ENCODE data around the gene UBE4B. TPM values are rescaled to one million over a fixed set of nuclear protein-coding genes. Genes with fewer than 3 reads are reported as not detected.

UBE4B gene
- total RNA-seq, 1 experiment from 2014 or later, result 44.7 TPM

GRCh38 chr1:10031461-10031860, 1.3 kb upstream of the UBE4B start:
- no peak overlapping the region for H2AFZ ChIP-seq (ENCODE audit: low read depth, low read length, poor library complexity, severe bottlenecking)
- no peak overlapping the region for H3K4me3 ChIP-seq (replicated peaks in 1 of 2; ENCODE audit: low read depth in 1 of 2, low read length in 2 of 2)
- H3K27me3 ChIP-seq (ENCODE audit: insufficient read depth, low read length), result no peaks in the 10 kb centered on the region
- BruUV-seq (replicated peaks), result no TSS peak
- ATAC-seq, result no peak
- H3K9me2 ChIP-seq (ENCODE audit: insufficient read depth), result no peaks in the 10 kb centered on the region
- intact Hi-C loops (cut with micrococcal nuclease), result no loop called here
- no peak for DNase-seq (ENCODE audit: low read depth, low spot score)
- H3K4me2 ChIP-seq (ENCODE audit: low read length), result peak overlapping the region; percentile 28
- H3K9me3 ChIP-seq (ENCODE audit: control insufficient read depth in 1 of 2, insufficient read depth in 1 of 2, low read depth in 1 of 2, low read length in 2 of 2), result no peaks in the 10 kb centered on the region
- no peak overlapping the region for H3K9ac ChIP-seq (ENCODE audit: low read length)
- ChIA-PET POLR2A (no interaction called here), RAD21 (ENCODE audit: low non-redundant PET in 1 of 2, low total read pairs in 2 of 2, uncharacterized antibody in 2 of 2, unreplicated experiment in 2 of 2) (no interaction called here), CTCF (no interaction called here)
- peaks cover 34% of the 10 kb centered on the region for H3K79me2 ChIP-seq (ENCODE audit: insufficient read depth, low read length)
- H3K36me3 ChIP-seq (ENCODE audit: control insufficient read depth in 1 of 2, insufficient read depth in 2 of 2, low read length in 2 of 2), result no peaks in the 10 kb centered on the region
- no peaks in the 10 kb centered on the region for H4K20me1 ChIP-seq (ENCODE audit: insufficient read depth)
- TF ChIP-seq CBX3 (IDR thresholded peaks at IDR 0.05; ENCODE audit: low read depth) (no peak), SP1 (IDR thresholded peaks at IDR 0.05; ENCODE audit: low read depth) (no peak), ELF1 (IDR thresholded peaks at IDR 0.05; ENCODE audit: borderline replicate concordance, low read depth) (no peak), CEBPB (IDR thresholded peaks at IDR 0.05; ENCODE audit: low read depth) (no peak), ATF3 (IDR thresholded peaks at IDR 0.05) (no peak), YY1 (IDR thresholded peaks at IDR 0.05; ENCODE audit: extremely low read depth, insufficient replicate concordance, low read depth, low read length) (no peak), FOSL1 (IDR thresholded peaks at IDR 0.05; ENCODE audit: low read depth) (no peak), EZH2 (IDR thresholded peaks at IDR 0.05) (no peak)
- no peak overlapping the region for H3K27ac ChIP-seq (ENCODE audit: low read depth, low read length)
- peaks cover 15 to 23% of the 10 kb centered on the region in 2 experiments for H3K4me1 ChIP-seq (ENCODE audit: control insufficient read depth in 1 of 2, insufficient read depth in 2 of 2, low read length in 2 of 2)

GRCh38 chr1:10033359-10033845, 644 bp downstream of the UBE4B start:
- intact Hi-C loops (cut with micrococcal nuclease), result loop anchor here (2.0 kb wide), 2 partner anchors 83 to 159 kb away; no protein-coding TSS in a partner anchor
- Histone ChIP-seq H4K20me1 (ENCODE audit: insufficient read depth) (no peaks in the 10 kb centered on the region), H3K9me3 (ENCODE audit: control insufficient read depth in 1 of 2, insufficient read depth in 1 of 2, low read depth in 1 of 2, low read length in 2 of 2) (no peaks in the 10 kb centered on the region), H3K36me3 (ENCODE audit: control insufficient read depth in 1 of 2, insufficient read depth in 2 of 2, low read length in 2 of 2) (peaks cover 0 to 3% of the 10 kb centered on the region in 2 experiments; a peak in 1 of 4 replicates), H3K9me2 (ENCODE audit: insufficient read depth) (no peaks in the 10 kb centered on the region), H3K27ac (ENCODE audit: low read depth, low read length) (peak overlapping the region; percentile 82), H2AFZ (ENCODE audit: low read depth, low read length, poor library complexity, severe bottlenecking) (peak overlapping the region; percentile 3), H3K9ac (ENCODE audit: low read length) (peak overlapping the region; percentile 92), H3K4me3 (replicated peaks in 1 of 2; ENCODE audit: low read depth in 1 of 2, low read length in 2 of 2) (peak overlapping the region; percentile 86 to 98), H3K4me1 (ENCODE audit: control insufficient read depth in 1 of 2, insufficient read depth in 2 of 2, low read length in 2 of 2) (peaks cover 15 to 23% of the 10 kb centered on the region in 2 experiments), H3K79me2 (ENCODE audit: insufficient read depth, low read length) (peaks cover 53% of the 10 kb centered on the region), H3K4me2 (ENCODE audit: low read length) (peak overlapping the region; percentile 85), H3K27me3 (ENCODE audit: insufficient read depth, low read length) (no peaks in the 10 kb centered on the region)
- peak; percentile 36 for ATAC-seq
- ChIA-PET CTCF (interaction anchor here (0.8 to 1.3 kb wide), 5 partner anchors 12 to 91 kb away, joined by 3 to 4 read pairs (median 3); partner anchors contain the start of genes LZIC and NMNAT1), POLR2A (interaction anchor here (1.1 kb wide), 1 partner anchor 90 kb away, joined by 5 read pairs; the partner anchor contains the start of genes LZIC and NMNAT1), RAD21 (ENCODE audit: low non-redundant PET in 1 of 2, low total read pairs in 2 of 2, uncharacterized antibody in 2 of 2, unreplicated experiment in 2 of 2) (no interaction called here)
- BruUV-seq (replicated peaks), result no TSS peak
- peak; percentile 21 for DNase-seq (ENCODE audit: low read depth, low spot score)
- TF ChIP-seq CTCF (IDR thresholded peaks at IDR 0.05 in 2 of 3, conservative IDR thresholded peaks at IDR 0.05 in 1 of 3; ENCODE audit: borderline replicate concordance in 1 of 3, insufficient read depth in 1 of 3, low read depth in 2 of 3, low read length in 2 of 3), result peak in 1 of 3 experiments; percentile 19; a peak in 2 of 6 replicates
- TF ChIP-seq EZH2 (IDR thresholded peaks at IDR 0.05), result no peak
- 0 out of 2 replicates have a peak, but pooled peaks have one; percentile 2 for TF ChIP-seq RAD21 (IDR thresholded peaks at IDR 0.05; ENCODE audit: low read depth)
